DMS53 treated with DMSO at 0.1 percent for 48 hours (cell line): Measurements from ENCODE around the gene SLC11A2.
"Not testable (repeated sequence)": the region's sequence is repeated elsewhere in the genome, so short reads cannot be mapped to it uniquely, and the experiment has no call there.

Experiments
- DNase-seq: peaks from one replicate; lab custom pipeline; 2025; ENCODE audit not compliant: unreplicated experiment; lab: John Stamatoyannopoulos, UW

Gene SLC11A2

GRCh38 chr12:51027342-51027835 is 1.2 kb upstream of the SLC11A2 start:
- DNase-seq: no peak

DNA sequence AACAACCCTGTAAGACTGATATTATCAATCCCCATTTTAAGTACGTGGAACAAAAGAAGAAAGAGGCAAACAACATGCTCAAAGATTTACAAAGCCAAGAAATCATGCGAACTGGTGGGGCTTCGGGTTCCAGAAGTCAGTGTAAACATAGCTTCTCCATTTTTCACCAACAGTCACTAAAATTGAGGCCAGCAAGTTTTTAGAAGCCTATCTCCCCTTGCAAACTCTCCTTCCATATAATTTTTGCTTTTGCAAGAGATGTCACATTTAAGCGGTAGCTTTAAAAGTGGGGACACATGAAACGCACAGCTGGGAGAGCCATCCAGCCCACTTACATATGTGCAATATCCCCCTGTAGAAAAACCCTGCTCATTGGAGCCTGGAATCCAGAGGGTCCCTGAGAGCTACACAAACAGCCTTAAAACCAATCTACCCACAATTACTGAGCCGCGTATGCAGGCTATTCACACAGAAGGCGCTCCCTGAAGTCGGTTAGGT is 797 bp downstream of the SLC11A2 start:
- no peak for DNase-seq

- no peak for DNase-seq
Observed at GRCh38 chr12:51023625-51024382, 2.4 kb downstream of the SLC11A2 start.

- DNase-seq: no peak
Observed at GRCh38 chr12:51021694-51022093, 4.5 kb downstream of the SLC11A2 start.

- no peak for DNase-seq
Observed at GRCh38 chr12:51020448-51021182, 5.6 kb downstream of the SLC11A2 start.

- no peak for DNase-seq
Observed at GRCh38 chr12:51019927-51020326, 6.3 kb downstream of the SLC11A2 start.

- no peak for DNase-seq
Observed at GRCh38 chr12:51018956-51019355, 7.2 kb downstream of the SLC11A2 start.

DNA sequence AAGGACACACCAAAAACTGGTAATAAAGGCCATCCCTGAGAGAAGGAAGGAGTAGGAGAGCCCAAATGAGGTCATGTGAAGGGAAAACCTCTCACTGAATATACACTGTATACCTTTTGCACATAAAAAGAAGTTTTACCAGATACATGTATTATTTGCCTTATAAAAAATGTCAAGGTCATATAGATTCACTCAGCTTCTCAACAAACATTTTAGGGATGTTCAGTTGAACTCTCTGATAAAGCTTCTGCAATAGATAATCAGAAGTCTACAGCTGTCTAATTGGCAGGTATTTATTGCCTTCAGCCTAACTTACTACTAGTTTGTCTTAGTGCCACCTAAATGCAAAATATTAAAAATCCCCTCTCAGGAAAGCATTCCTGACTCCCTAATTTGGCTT is 8.7 kb downstream of the SLC11A2 start:
- DNase-seq: no peak

GRCh38 chr12:51014467-51014866 is 11.7 kb downstream of the SLC11A2 start:
- DNase-seq: not testable (repeated sequence)

DNA sequence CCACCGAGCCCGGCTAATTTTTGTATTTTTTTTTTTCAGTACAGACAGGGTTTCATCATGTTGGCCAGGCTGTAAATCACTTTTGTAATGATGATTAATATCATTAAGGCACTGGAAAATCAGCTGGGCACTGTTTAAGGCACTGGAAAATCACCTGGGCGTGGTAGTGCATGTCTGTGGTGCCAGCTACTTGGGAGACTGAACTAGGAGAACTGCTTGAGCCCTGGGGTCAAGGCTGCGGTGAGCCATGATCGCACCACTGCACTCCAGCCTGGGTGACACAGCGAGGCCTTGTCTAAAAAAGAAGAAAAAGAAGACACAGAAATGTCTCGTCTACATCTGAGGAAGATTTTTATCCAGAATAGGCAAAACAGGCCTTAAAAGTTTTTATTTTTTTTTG is 12.7 kb downstream of the SLC11A2 start:
- no peak for DNase-seq

DNA sequence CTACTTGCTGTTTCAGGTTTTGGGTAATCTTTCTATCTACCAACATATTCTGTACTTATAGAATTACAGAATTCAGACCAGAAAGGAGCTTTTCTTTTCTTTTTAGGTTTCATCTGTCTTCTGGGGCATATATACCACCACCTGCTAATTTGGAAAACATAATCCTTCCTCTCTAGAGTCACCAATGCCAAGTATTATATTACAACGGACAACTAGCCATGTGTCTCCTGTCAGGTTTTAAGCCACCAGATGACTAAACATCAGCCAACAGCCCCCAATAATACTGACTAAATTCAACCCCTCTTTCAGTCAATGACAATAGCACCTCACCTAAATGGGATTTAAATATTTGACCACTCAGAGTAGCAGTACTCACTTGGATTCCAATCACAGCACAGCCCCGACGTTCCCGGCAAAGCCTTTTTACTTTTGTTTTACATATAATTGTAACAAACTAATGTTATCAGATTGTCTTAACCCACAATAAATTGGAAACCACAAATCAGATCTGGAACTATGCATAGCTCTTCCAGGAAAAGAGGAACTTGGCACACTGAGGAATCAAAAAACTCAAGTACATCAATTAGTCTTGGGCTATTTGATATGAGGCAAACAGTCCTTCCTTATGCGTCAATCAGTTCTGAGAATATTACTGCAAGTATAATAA is 13.5 kb downstream of the SLC11A2 start:
- DNase-seq: no peak

GRCh38 chr12:51011955-51012354 is 14.2 kb downstream of the SLC11A2 start:
- no peak for DNase-seq

DNA sequence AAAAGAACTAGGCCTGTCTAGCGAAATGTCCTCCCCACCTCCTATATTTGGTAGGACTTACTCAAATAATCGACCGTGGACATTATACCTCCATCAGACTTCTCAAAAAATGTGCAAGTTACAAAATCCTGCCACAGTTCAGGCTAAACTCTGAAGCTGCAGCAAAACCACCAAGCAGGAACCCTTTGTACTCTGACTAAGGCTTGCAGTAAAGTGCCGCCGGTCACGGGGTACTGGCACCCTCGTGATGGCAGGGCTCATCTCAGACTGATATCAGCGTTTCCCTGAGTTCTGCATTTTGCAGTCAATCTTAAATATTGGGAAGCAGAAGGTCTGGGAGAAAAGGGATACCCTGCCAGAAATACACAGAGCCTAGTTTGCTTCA is 17.1 kb downstream of the SLC11A2 start:
- no peak for DNase-seq

GRCh38 chr12:51008329-51009055 is 17.7 kb downstream of the SLC11A2 start:
- no peak for DNase-seq

DNA sequence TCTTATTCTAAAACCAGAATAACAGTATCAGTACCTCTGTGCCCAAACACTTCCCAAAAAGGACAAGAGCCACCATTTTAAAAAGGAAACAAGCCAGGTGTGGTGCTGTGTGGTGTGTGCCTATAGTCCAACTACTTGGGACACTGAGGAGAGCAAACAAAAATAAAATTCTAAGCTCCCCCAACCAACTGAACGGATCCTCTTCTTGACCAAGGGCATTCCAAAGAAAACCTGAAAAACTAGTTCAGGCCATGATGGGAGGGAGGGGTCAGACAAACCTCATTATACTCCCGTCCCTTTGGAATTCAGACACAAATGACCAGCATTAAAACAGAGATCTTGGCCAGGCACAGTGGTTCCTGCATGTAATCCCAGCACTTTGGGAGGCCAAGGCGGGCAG is 20.5 kb downstream of the SLC11A2 start:
- peak; percentile 46 for DNase-seq

- DNase-seq: no peak
Observed at GRCh38 chr12:51005030-51005429, 21.2 kb downstream of the SLC11A2 start.

DNA sequence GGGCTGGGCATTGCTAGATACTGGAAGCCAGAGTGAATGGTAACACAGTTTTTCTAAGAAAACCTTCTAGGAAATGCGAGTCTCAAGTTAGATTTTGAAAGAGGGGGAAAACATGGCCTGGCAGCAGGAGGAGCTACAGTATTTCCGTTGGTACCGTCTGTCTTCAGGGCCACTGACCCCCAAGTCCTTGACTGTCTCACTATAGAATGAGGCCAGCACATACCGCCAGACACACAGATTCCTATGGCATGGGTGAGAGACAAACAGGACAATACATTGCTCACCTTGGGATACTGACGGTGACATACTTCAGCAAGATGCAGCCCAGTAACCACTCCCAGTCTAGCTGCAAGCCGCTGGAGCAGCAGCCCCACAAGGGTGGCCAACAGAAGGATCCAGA is 21.7 kb downstream of the SLC11A2 start:
- no peak for DNase-seq

DNA sequence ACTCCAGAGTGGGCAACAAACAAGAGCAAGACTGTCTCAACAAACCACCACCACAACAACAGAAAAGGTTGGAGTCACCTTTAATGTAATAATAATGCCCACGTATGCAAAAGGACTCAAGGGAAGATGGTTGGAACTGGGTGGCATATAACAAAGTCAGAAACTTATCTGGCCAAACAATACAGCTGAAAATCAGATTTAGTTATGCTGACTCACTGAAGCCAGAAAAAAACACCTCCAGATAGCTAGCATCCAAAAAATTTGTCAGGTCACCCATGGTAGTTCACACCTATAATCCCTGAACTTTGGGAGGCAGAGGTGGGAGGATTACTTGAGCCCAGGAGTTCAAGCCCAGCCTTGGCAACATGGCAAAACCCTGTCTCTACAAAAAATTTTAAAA is 24.4 kb downstream of the SLC11A2 start:
- no peak for DNase-seq

- DNase-seq: no peak
Observed at GRCh38 chr12:51000245-51000644, 25.9 kb downstream of the SLC11A2 start.

GRCh38 chr12:50999093-50999492 is 27.1 kb downstream of the SLC11A2 start:
- no peak for DNase-seq

- DNase-seq: no peak
Observed at GRCh38 chr12:50992819-50993218, 33.4 kb downstream of the SLC11A2 start.
